Neural cell (in vitro differentiated cells): ENCODE results near the gene GTF2F2.

Experiments
- POLR2AphosphoS5 ChIP-seq: IDR thresholded peaks from 2 replicates; pipeline ENCODE4 v1.6.1; 2012
- TF ChIP-seq, protein P1 (sequence below): fragments of 450-650 bp; IDR thresholded peaks from 2 replicates; pipeline ENCODE4 v1.5.1; 2014; ENCODE audit warnings: antibody characterized with exemption, mild to moderate bottlenecking, moderate library complexity; ENCODE audit not compliant: poor library complexity, severe bottlenecking
- TF ChIP-seq, protein P2 (sequence below): IDR thresholded peaks from 2 replicates; pipeline ENCODE4 v1.6.1; 2012; ENCODE audit warnings: borderline replicate concordance

DNA sequence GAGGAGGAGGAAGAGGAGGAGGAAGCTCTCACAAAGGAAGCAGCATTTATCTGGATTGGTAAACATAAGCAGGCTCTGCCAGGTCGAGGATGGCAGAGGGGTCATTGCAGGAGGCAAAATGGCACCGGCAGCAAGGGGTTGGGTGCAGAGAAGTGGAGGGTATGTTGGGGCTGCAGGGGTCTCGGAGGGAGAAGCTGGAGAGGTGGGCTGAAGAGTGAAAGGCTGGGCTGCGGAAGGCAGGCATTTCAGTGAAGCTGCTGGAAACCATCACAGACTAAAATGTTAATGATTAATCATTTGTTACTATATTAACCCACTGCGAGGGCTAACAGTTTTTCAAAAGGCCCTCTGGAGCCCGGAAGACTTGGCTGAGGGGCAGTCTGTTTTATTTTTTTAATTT, 196.0 kb downstream of the GTF2F2 start:
- TF ChIP-seq, protein P1, sequence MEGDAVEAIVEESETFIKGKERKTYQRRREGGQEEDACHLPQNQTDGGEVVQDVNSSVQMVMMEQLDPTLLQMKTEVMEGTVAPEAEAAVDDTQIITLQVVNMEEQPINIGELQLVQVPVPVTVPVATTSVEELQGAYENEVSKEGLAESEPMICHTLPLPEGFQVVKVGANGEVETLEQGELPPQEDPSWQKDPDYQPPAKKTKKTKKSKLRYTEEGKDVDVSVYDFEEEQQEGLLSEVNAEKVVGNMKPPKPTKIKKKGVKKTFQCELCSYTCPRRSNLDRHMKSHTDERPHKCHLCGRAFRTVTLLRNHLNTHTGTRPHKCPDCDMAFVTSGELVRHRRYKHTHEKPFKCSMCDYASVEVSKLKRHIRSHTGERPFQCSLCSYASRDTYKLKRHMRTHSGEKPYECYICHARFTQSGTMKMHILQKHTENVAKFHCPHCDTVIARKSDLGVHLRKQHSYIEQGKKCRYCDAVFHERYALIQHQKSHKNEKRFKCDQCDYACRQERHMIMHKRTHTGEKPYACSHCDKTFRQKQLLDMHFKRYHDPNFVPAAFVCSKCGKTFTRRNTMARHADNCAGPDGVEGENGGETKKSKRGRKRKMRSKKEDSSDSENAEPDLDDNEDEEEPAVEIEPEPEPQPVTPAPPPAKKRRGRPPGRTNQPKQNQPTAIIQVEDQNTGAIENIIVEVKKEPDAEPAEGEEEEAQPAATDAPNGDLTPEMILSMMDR, result no peak
- TF ChIP-seq, protein P2, sequence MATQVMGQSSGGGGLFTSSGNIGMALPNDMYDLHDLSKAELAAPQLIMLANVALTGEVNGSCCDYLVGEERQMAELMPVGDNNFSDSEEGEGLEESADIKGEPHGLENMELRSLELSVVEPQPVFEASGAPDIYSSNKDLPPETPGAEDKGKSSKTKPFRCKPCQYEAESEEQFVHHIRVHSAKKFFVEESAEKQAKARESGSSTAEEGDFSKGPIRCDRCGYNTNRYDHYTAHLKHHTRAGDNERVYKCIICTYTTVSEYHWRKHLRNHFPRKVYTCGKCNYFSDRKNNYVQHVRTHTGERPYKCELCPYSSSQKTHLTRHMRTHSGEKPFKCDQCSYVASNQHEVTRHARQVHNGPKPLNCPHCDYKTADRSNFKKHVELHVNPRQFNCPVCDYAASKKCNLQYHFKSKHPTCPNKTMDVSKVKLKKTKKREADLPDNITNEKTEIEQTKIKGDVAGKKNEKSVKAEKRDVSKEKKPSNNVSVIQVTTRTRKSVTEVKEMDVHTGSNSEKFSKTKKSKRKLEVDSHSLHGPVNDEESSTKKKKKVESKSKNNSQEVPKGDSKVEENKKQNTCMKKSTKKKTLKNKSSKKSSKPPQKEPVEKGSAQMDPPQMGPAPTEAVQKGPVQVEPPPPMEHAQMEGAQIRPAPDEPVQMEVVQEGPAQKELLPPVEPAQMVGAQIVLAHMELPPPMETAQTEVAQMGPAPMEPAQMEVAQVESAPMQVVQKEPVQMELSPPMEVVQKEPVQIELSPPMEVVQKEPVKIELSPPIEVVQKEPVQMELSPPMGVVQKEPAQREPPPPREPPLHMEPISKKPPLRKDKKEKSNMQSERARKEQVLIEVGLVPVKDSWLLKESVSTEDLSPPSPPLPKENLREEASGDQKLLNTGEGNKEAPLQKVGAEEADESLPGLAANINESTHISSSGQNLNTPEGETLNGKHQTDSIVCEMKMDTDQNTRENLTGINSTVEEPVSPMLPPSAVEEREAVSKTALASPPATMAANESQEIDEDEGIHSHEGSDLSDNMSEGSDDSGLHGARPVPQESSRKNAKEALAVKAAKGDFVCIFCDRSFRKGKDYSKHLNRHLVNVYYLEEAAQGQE, result no peak
- no peak for TF ChIP-seq POLR2AphosphoS5
